PC-9 (cell line): ENCODE data around the gene FCRL4. TPM values are rescaled to one million over a fixed set of nuclear protein-coding genes. Genes with fewer than 3 reads are reported as not detected.

Experiments used
- BruUV-seq: library from RNA; stranded (reverse); fragments of 400-500 nt; replicated peaks from 2 replicates; lab custom pipeline; 2021; lab: Mats Ljungman, UMichigan
- CTCF ChIA-PET: fragments of 300-600 bp; sonication (Branson Sonifier 250); formaldehyde crosslinking; loops from one replicate; lab custom pipeline; 2022; ENCODE audit warnings: antibody characterized with exemption; lab: Charles Lee
- POLR2A ChIA-PET: fragments of 300-600 bp; sonication (Branson Sonifier 250); formaldehyde crosslinking; loops from one replicate; lab custom pipeline; 2022; ENCODE audit warnings: antibody characterized with exemption; ENCODE audit not compliant: unreplicated experiment; lab: Charles Lee
- DNase-seq, 2 experiments: peaks; one replicate each; pipeline versions ENCODE4 v3.0.0 to v3.0.0-alpha.2; 2015 to 2022; ENCODE audit warnings: mixed read lengths in 1 of 2
- H2AFZ ChIP-seq: fragments of 200-600 bp; sonication (generic); 2 replicates; pipeline ENCODE4 v1.8.1; 2017; ENCODE audit warnings: antibody characterized with exemption
- H3F3A ChIP-seq: fragments of 200-600 bp; sonication (generic); 2 replicates; pipeline ENCODE4 v1.8.1; 2017; ENCODE audit warnings: antibody characterized with exemption, mild to moderate bottlenecking, low read depth; ENCODE audit not compliant: insufficient read depth
- H3K27ac ChIP-seq: fragments of 200-600 bp; sonication (generic); 2 replicates; pipeline ENCODE4 v1.6.1; 2016; ENCODE audit warnings: mixed run types
- H3K27me3 ChIP-seq: fragments of 200-600 bp; sonication (generic); 2 replicates; pipeline ENCODE4 v1.6.1; 2016; ENCODE audit warnings: low read depth, mixed run types; ENCODE audit not compliant: insufficient read depth
- H3K36me3 ChIP-seq: fragments of 200-600 bp; sonication (generic); 2 replicates; pipeline ENCODE4 v1.6.1; 2016; ENCODE audit warnings: low read depth, mixed run types
- H3K4me1 ChIP-seq: fragments of 200-600 bp; sonication (generic); replicated peaks from 2 replicates; pipeline ENCODE4 v1.6.1; 2016; ENCODE audit warnings: mixed run types; ENCODE audit not compliant: insufficient read depth
- H3K4me2 ChIP-seq: fragments of 200-600 bp; sonication (generic); 2 replicates; pipeline ENCODE4 v1.6.1; 2017; ENCODE audit warnings: mixed run types
- H3K4me3 ChIP-seq: fragments of 200-600 bp; sonication (generic); 2 replicates; pipeline ENCODE4 v1.6.1; 2016; ENCODE audit warnings: mixed run types
- H3K79me2 ChIP-seq: fragments of 200-600 bp; sonication (generic); 2 replicates; pipeline ENCODE4 v1.6.1; 2017; ENCODE audit warnings: low read depth, mixed run types
- H3K9me2 ChIP-seq: fragments of 200-600 bp; sonication (generic); 2 replicates; pipeline ENCODE4 v1.8.1; 2017; ENCODE audit warnings: mild to moderate bottlenecking; ENCODE audit not compliant: insufficient read depth
- H3K9me3 ChIP-seq: fragments of 200-600 bp; sonication (generic); 2 replicates; pipeline ENCODE4 v1.8.1; 2016; ENCODE audit warnings: low read depth; ENCODE audit not compliant: insufficient read depth
- H4K20me1 ChIP-seq: fragments of 200-600 bp; sonication (generic); 2 replicates; pipeline ENCODE4 v1.8.1; 2017; ENCODE audit not compliant: insufficient read depth
- CTCF ChIP-seq: fragments of 200-600 bp; sonication (generic); conservative IDR thresholded peaks from 2 replicates; pipeline ENCODE4 v1.6.1; 2017; ENCODE audit warnings: mixed run types, antibody characterized with exemption, mild to moderate bottlenecking, moderate library complexity
- EZH2 ChIP-seq: fragments of 200-600 bp; sonication (generic); IDR thresholded peaks from 2 replicates; pipeline ENCODE4 v1.8.0; 2017; ENCODE audit warnings: antibody characterized with exemption, low read depth
- intact Hi-C: fragments of 100-400 bp; cut with micrococcal nuclease; formaldehyde crosslinking; loops from one replicate; pipeline ENCODE4 v1.10.0; 2022; ENCODE audit not compliant: unreplicated experiment
- total RNA-seq: library from RNA; stranded (reverse); gene quantifications from 2 replicates; pipeline ENCODE4 v1.2.3, GENCODE V29; 2021

Gene FCRL4
- total RNA-seq, 1 experiment from 2014 or later, result not detected

DNA sequence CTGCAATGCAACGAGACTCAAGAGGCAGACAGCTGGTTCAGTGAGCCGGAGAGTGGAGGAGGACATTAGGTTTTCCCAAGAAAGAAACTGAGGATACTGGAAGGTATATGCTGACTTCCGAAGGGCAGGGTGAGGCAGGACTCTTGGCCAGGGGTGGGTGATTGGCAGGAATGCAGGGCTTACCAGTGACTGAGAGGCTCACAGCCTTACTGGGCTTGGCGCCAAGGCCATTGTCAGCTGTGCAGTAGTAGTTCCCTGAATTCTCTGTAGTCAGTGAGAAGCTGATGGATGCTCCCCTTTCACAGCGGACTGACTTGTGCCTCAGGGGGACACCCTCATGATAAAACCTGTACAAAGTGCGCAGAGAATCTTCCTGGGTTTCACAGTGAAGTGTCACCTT lies 55.2 kb downstream of the FCRL4 start:
- Histone ChIP-seq H3K27me3 (peaks cover 23% of the 10 kb centered on the region; the same call in 1 of the 2 replicates), H3K36me3 (no peaks in the 10 kb centered on the region), H3K9me3 (no peaks in the 10 kb centered on the region), H3F3A (no peaks in the 10 kb centered on the region), H3K4me3 (no peak overlapping the region), H3K9me2 (no peaks in the 10 kb centered on the region), H3K4me2 (no peak overlapping the region), H3K27ac (no peak overlapping the region), H3K4me1 (no peaks in the 10 kb centered on the region), H4K20me1 (no peaks in the 10 kb centered on the region), H2AFZ (no peak overlapping the region), H3K79me2 (no peaks in the 10 kb centered on the region)
- no peak for DNase-seq
- intact Hi-C loops, result no loop called here
- POLR2A ChIA-PET, result no interaction called here
- TF ChIP-seq EZH2, result no peak
- TF ChIP-seq CTCF, result no peak
- BruUV-seq, result no TSS peak
- CTCF ChIA-PET, result no interaction called here

GRCh38 chr1:157540852-157541251 lies 57.0 kb downstream of the FCRL4 start:
- Histone ChIP-seq H2AFZ (no peak overlapping the region), H3K36me3 (no peaks in the 10 kb centered on the region), H3K79me2 (no peaks in the 10 kb centered on the region), H3K27ac (no peak overlapping the region), H3K4me3 (no peak overlapping the region), H3K9me2 (no peaks in the 10 kb centered on the region), H4K20me1 (no peaks in the 10 kb centered on the region), H3K4me2 (no peak overlapping the region), H3F3A (no peaks in the 10 kb centered on the region), H3K4me1 (no peaks in the 10 kb centered on the region), H3K27me3 (peaks cover 18% of the 10 kb centered on the region; the same call in 1 of the 2 replicates), H3K9me3 (no peaks in the 10 kb centered on the region)
- no peak for DNase-seq
- BruUV-seq, result no TSS peak
- intact Hi-C loops, result no loop called here
- ChIA-PET POLR2A (no interaction called here), CTCF (no interaction called here)
- no peak for TF ChIP-seq CTCF
- TF ChIP-seq EZH2, result no peak

GRCh38 chr1:157540160-157540748 lies 57.6 kb downstream of the FCRL4 start:
- ChIA-PET POLR2A (no interaction called here), CTCF (no interaction called here)
- TF ChIP-seq CTCF (no peak), EZH2 (no peak)
- Histone ChIP-seq H3K4me2 (no peak overlapping the region), H2AFZ (no peak overlapping the region), H3K36me3 (no peaks in the 10 kb centered on the region), H3K79me2 (no peaks in the 10 kb centered on the region), H4K20me1 (no peaks in the 10 kb centered on the region), H3K4me3 (no peak overlapping the region), H3K9me3 (no peaks in the 10 kb centered on the region), H3F3A (no peaks in the 10 kb centered on the region), H3K9me2 (no peaks in the 10 kb centered on the region), H3K27ac (no peak overlapping the region), H3K4me1 (no peaks in the 10 kb centered on the region), H3K27me3 (peaks cover 14% of the 10 kb centered on the region; the same call in 1 of the 2 replicates)
- intact Hi-C loops, result no loop called here
- DNase-seq, result no peak
- no TSS peak for BruUV-seq
